Ovary (tissue), 3 donors: ENCODE data around the gene CDCP1.

Experiments
- EP300 ChIP-seq: sonication (generic); formaldehyde crosslinking; IDR thresholded peaks from one replicate; pipeline ENCODE4 v1.6.1; 2017; ENCODE audit warnings: antibody characterized with exemption
- POLR2A ChIP-seq: fragments of 450-650 bp; IDR thresholded peaks from one replicate; pipeline ENCODE4 v1.6.1; 2017; ENCODE audit warnings: antibody characterized with exemption, mild to moderate bottlenecking, moderate library complexity
- TF ChIP-seq, protein P1 (sequence below), 3 donors: fragments of 450-650 bp in 2 of 3; fragments of 200-600 bp in 1 of 3; IDR thresholded peaks; one replicate each; pipeline versions ENCODE4 v1.5.1 to v1.8.0; 2016 to 2022; ENCODE audit warnings: antibody characterized with exemption in 3 of 3, mild to moderate bottlenecking in 1 of 3
- donor health status: DM: no; HTN: no; CAD: no.

DNA sequence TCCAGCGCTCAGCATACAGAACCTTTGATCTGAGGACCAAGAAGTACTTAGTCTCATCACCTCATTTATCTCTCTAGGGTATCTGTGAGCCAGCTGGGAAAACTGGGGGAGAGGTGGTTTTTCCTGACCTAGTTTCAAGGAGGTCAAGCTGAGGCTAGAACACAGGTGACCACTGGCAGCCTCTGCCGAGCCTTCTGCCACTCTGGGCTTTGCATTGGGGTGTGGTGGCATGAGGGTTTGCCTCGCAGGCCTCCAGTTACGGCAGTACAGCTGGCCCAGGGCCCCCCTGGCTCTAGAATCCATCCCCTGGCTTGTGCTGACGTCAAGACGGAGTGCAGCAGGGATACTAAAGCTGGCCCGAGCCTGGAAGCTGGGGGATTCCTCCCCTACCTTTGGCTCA is 34.7 kb upstream of the CDCP1 start:
- TF ChIP-seq, protein P1, sequence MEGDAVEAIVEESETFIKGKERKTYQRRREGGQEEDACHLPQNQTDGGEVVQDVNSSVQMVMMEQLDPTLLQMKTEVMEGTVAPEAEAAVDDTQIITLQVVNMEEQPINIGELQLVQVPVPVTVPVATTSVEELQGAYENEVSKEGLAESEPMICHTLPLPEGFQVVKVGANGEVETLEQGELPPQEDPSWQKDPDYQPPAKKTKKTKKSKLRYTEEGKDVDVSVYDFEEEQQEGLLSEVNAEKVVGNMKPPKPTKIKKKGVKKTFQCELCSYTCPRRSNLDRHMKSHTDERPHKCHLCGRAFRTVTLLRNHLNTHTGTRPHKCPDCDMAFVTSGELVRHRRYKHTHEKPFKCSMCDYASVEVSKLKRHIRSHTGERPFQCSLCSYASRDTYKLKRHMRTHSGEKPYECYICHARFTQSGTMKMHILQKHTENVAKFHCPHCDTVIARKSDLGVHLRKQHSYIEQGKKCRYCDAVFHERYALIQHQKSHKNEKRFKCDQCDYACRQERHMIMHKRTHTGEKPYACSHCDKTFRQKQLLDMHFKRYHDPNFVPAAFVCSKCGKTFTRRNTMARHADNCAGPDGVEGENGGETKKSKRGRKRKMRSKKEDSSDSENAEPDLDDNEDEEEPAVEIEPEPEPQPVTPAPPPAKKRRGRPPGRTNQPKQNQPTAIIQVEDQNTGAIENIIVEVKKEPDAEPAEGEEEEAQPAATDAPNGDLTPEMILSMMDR (IDR thresholded peaks at IDR 0.05) = no peak
- TF ChIP-seq POLR2A (no peak), EP300 (no peak)
